Measurements from ENCODE around the gene LSM5.

GRCh38 chr7:32506266-32507054, 16.3 kb upstream of the LSM5 start:
- no peak for TF ChIP-seq POLR2AphosphoS5 (IDR thresholded peaks at IDR 0.05)
- no peak for TF ChIP-seq CTCF (IDR thresholded peaks at IDR 0.05)

All from gastroesophageal sphincter (tissue), 3 donors.